K562 (cell line): ENCODE data around the gene POLRMT.

Experiments
- GATA2 ChIP-seq: sonication (generic); formaldehyde crosslinking; IDR thresholded peaks from 2 replicates; pipeline ENCODE4 v1.4.0; 2020; ENCODE audit warnings: mild to moderate bottlenecking, missing genetic modification reagents
- NFIC ChIP-seq: fragments of 450-650 bp; IDR thresholded peaks from 2 replicates; pipeline ENCODE4 v1.6.1; 2017; ENCODE audit warnings: mild to moderate bottlenecking, inconsistent platforms
- POLR2A ChIP-seq: fragments of 450-650 bp; conservative IDR thresholded peaks from 2 replicates; pipeline ENCODE4 v1.6.1; 2016
- POLR2AphosphoS5 ChIP-seq: IDR thresholded peaks from 2 replicates; pipeline ENCODE4 v1.6.1; 2011; ENCODE audit warnings: mild to moderate bottlenecking, low read depth, low read length, moderate library complexity; ENCODE audit not compliant: control insufficient read depth, insufficient read depth
- SMARCA5 ChIP-seq: fragments of 450-650 bp; IDR thresholded peaks from 2 replicates; pipeline ENCODE4 v1.6.1; 2016
- SP1 ChIP-seq: sonication (generic); formaldehyde crosslinking; IDR thresholded peaks from 2 replicates; pipeline ENCODE4 v1.8.1; 2022; ENCODE audit warnings: mild to moderate bottlenecking, missing genetic modification reagents
- SRF ChIP-seq, 2 experiments: fragments of 250-450, 450-650 bp in 1 of 2; sonication (Bioruptor Pico) in 1 of 2; sonication (generic) in 1 of 2; formaldehyde crosslinking; IDR thresholded peaks; 2 replicates each; pipeline versions ENCODE4 v1.5.0 to v1.5.1; 2020 to 2022; ENCODE audit warnings: mild to moderate bottlenecking in 1 of 2, missing genetic modification reagents in 1 of 2
- TCFL5 ChIP-seq: fragments of 250-450 bp; sonication (Bioruptor Pico); conservative IDR thresholded peaks from 2 replicates; pipeline ENCODE4 v1.6.1; 2021; ENCODE audit warnings: mild to moderate bottlenecking, moderate library complexity, matching md5 sums
- ZFP30 ChIP-seq: fragments of 250-450 bp; sonication (Bioruptor Pico); IDR thresholded peaks from 2 replicates; pipeline ENCODE4 v1.8.0; 2022; ENCODE audit warnings: moderate library complexity, mild to moderate bottlenecking, inconsistent platforms, borderline replicate concordance
- ZFP36 ChIP-seq: fragments of 150-350 bp; IDR thresholded peaks from 2 replicates; pipeline ENCODE4 v1.6.1; 2018; ENCODE audit warnings: low read length, low read depth; ENCODE audit not compliant: partially characterized antibody
- ZNF354B ChIP-seq: fragments of 250-450 bp; sonication (Bioruptor Pico); IDR thresholded peaks from 2 replicates; pipeline ENCODE4 v1.4.0; 2020
- ZNF76 ChIP-seq: fragments of 250-450 bp; sonication (Bioruptor Pico); IDR thresholded peaks from 2 replicates; pipeline ENCODE4 v1.4.0; 2020; ENCODE audit warnings: mild to moderate bottlenecking, moderate library complexity, borderline replicate concordance
- ZNF785 ChIP-seq: fragments of 250-450 bp; sonication (Bioruptor Pico); IDR thresholded peaks from 2 replicates; pipeline ENCODE4 v1.4.0; 2020; ENCODE audit warnings: mild to moderate bottlenecking
- TF ChIP-seq, protein P1 (sequence below): fragments of 450-650 bp; formaldehyde crosslinking; IDR thresholded peaks from 2 replicates; pipeline ENCODE4 v1.4.0; 2022; ENCODE audit warnings: mild to moderate bottlenecking, moderate library complexity

DNA sequence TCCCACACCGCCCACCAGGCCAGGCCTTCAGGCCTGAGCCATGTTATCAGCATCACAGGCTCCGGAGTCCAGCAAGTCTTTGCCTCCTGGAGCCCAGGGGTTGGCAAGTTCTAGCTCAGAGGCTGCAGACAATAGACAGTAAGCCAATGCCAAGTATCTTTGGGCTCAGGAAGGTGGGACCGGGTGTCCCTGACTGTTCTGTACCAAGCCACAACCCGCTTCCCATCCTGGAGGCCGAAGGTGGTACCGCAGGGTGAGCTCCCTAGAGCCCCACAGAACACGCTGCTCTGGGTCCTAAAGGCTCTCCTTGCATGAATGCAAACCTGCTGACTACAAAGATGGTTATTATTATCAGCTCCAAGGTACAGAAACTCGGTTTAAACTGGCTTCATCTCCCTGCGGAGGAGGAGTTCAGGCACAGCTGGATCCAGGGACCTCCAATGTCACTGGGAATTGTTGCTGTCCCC lies 37.3 kb upstream of the POLRMT start:
- TF ChIP-seq ZNF785 (CRISPR knock-in tag) (no peak), POLR2A (no peak), ZFP36 (no peak), ZNF354B (CRISPR knock-in tag) (no peak), GATA2 (no peak), POLR2AphosphoS5 (no peak), SP1 (no peak), SRF (CRISPR knock-in tag; IDR thresholded peaks at IDR 0.05) (no peak), SMARCA5 (no peak), ZFP30 (CRISPR knock-in tag) (no peak), NFIC (no peak), TCFL5 (no peak), ZNF76 (CRISPR knock-in tag) (no peak)
- TF ChIP-seq, protein P1, sequence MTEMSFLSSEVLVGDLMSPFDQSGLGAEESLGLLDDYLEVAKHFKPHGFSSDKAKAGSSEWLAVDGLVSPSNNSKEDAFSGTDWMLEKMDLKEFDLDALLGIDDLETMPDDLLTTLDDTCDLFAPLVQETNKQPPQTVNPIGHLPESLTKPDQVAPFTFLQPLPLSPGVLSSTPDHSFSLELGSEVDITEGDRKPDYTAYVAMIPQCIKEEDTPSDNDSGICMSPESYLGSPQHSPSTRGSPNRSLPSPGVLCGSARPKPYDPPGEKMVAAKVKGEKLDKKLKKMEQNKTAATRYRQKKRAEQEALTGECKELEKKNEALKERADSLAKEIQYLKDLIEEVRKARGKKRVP (CRISPR knock-in tag): no peak
